Bronchial epithelial cell (primary cell): ENCODE measurements around the gene JAML. TPM values are rescaled to one million over a fixed set of nuclear protein-coding genes. Genes with fewer than 3 reads are reported as not detected.

Experiments
- DNase-seq: peaks from one replicate; pipeline ENCODE4 v3.0.0-alpha.2; 2010; ENCODE audit warnings: low read depth
- FAIRE-seq: peaks from 2 replicates; lab custom pipeline; 2011; peaks lifted over from hg19 to GRCh38; lab: Jason Lieb, UNC
- H3K27me3 ChIP-seq: 2 replicates; pipeline ENCODE4 v1.5.1; 2011; ENCODE audit warnings: low read length; ENCODE audit not compliant: control insufficient read depth, insufficient read depth
- H3K36me3 ChIP-seq: 2 replicates; pipeline ENCODE4 v1.5.1; 2011; ENCODE audit warnings: low read length; ENCODE audit not compliant: control insufficient read depth, insufficient read depth
- H3K4me3 ChIP-seq: 2 replicates; pipeline ENCODE4 v1.5.1; 2011; ENCODE audit warnings: mild to moderate bottlenecking, low read depth, low read length, control low read depth
- total RNA-seq: library from RNA; depleted of rRNA; stranded (reverse); fragments of >200 nt; gene quantifications from 2 replicates; pipeline ENCODE4 v1.2.1, GENCODE V29; 2014
- TF ChIP-seq, protein P1 (sequence below): IDR thresholded peaks from 2 replicates; pipeline ENCODE4 v1.5.1; 2011; ENCODE audit warnings: mild to moderate bottlenecking, moderate library complexity, low read length, control low read depth, inconsistent platforms; ENCODE audit not compliant: insufficient read depth, severe bottlenecking

The JAML gene
- total RNA-seq, 1 donor from 2014 or later = not detected

DNA sequence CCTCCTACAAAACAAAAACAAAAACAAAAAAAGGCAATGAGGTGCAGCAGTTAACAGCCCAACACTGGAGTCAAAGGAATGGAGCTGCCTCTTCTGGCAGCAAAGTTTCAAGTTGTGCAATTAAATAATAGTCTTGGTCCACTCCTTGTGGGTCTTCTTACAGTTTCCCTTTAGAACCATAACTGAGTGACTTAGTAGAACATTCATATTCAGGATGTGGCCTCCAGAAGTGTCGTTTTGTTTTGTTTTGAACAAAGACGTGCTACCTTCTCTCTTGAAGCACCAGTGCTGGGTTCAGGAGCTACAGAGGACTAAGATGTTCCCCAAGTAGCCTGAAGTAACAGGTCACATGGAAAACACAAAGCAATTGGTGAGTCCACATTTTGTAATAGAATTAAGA, 2.0 kb upstream of the JAML start:
- Histone ChIP-seq H3K36me3 (peaks cover 1% of the 10 kb centered on the region), H3K27me3 (no peaks in the 10 kb centered on the region), H3K4me3 (no peak overlapping the region)
- TF ChIP-seq, protein P1, sequence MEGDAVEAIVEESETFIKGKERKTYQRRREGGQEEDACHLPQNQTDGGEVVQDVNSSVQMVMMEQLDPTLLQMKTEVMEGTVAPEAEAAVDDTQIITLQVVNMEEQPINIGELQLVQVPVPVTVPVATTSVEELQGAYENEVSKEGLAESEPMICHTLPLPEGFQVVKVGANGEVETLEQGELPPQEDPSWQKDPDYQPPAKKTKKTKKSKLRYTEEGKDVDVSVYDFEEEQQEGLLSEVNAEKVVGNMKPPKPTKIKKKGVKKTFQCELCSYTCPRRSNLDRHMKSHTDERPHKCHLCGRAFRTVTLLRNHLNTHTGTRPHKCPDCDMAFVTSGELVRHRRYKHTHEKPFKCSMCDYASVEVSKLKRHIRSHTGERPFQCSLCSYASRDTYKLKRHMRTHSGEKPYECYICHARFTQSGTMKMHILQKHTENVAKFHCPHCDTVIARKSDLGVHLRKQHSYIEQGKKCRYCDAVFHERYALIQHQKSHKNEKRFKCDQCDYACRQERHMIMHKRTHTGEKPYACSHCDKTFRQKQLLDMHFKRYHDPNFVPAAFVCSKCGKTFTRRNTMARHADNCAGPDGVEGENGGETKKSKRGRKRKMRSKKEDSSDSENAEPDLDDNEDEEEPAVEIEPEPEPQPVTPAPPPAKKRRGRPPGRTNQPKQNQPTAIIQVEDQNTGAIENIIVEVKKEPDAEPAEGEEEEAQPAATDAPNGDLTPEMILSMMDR = no peak
- DNase-seq (no peak), FAIRE-seq (no peak)

DNA sequence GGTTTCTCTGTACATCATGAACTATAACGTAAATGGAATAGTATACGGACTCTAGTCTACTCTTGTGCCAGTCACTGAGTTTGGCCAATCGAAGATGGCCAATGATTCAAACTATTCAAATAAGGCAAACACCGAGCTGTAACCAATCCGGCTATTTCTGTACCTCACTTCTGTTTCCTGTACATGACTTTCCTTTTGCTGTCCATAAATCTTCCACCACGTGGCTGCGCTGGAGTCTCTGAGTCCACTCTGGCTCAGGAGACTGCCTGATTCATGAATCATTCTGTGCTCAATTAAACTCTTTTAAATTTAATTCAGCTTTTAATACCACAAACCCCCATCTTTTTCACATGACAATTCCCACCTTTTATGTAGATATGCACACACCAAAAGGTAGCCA, 1.5 kb upstream of the JAML start:
- Histone ChIP-seq H3K4me3 (no peak overlapping the region), H3K27me3 (no peaks in the 10 kb centered on the region), H3K36me3 (peaks cover 1% of the 10 kb centered on the region)
- FAIRE-seq (no peak), DNase-seq (no peak)
- TF ChIP-seq, protein P1 = no peak

DNA sequence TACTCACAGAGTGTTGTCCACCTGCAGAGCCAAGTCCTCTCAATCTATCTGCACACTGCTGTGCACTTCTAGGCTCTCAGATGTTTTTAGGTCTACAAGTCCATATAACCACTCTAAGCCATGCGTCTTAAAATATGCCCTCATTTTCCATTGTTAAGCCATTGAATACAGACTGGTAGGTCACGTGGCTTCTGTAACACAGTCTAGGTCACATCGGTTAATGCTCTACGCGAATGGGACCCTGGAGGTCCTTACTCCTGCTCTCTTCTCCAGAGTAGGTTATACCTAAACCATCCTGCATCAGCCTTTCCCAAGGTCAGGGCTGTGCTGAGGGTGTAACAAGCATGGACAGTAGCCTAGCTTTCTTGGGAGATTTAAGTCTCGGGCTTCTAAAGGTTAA, 819 bp downstream of the JAML start:
- no peak for FAIRE-seq
- Histone ChIP-seq H3K36me3 (no peaks in the 10 kb centered on the region), H3K27me3 (no peaks in the 10 kb centered on the region), H3K4me3 (no peak overlapping the region)
- no peak for DNase-seq
- TF ChIP-seq, protein P1 = no peak

DNA sequence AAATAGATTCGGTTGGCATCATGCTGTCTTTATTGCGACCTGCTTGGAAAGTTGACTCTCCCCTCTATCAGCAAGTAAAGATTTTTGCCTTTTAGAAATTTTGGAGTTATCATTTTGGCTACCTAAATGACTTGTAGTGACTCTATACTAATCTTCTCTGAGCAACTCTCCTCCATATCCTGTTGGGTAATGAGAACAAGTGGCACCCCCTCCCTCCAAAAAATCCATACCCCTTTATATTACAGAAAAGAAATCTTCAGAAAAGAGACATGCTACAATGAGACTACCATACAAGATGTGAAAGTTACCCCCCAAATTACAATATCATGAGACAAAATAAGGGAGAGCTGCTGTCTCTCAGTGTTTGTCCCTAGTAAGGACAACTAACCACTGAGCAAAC, 1.2 kb downstream of the JAML start:
- FAIRE-seq (no peak), DNase-seq (no peak)
- TF ChIP-seq, protein P1 = no peak
- Histone ChIP-seq H3K4me3 (no peak overlapping the region), H3K36me3 (no peaks in the 10 kb centered on the region), H3K27me3 (no peaks in the 10 kb centered on the region)

DNA sequence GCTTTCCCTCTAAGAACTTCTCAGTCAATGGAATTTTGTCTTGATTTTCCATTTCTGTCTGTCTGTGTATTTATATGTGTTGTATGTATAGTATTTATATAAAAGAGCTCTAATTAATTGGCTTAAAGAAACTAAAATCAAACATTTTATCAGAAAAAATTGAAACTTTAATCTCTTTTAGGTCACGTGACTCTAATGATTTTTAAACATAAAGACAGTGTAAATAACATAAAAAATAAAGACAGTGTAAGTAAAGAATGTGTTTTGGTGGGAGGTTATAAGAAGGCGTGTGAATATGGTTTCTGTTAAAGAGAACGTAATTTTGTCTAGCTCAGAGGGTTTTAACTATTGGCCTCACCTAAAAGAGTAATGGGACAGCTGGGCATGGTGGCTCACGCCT, 2.4 kb downstream of the JAML start:
- Histone ChIP-seq H3K36me3 (no peaks in the 10 kb centered on the region), H3K4me3 (no peak overlapping the region), H3K27me3 (no peaks in the 10 kb centered on the region)
- FAIRE-seq (no peak), DNase-seq (no peak)
- TF ChIP-seq, protein P1 = no peak

DNA sequence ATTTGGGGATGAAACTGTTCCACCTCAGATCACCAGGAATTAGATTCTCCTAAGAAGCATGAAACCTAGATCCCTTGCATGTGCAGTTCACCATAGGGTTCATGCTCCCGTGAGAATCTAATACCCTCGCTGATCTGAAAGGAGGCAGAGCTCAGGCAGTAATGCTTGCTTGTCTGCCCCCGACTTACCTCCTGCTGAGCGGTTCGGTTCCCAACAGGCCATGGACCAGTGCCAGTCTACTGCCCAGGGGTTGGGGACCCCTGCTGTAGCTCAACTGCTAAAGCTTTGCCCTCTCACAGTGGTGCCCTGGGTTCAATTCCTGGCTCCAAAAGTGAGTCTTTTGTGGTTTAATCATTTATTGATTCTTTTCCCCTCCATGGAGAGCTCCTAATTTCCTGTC, 3.4 kb downstream of the JAML start:
- TF ChIP-seq, protein P1 = no peak
- no peak overlapping the region for H3K4me3 ChIP-seq
- H3K36me3 ChIP-seq = no peaks in the 10 kb centered on the region
- DNase-seq (no peak), FAIRE-seq (no peak)
- no peaks in the 10 kb centered on the region for H3K27me3 ChIP-seq
